GM19193 (cell line): ENCODE results near the gene CDNF.

Source experiments
- POLR2A ChIP-seq: IDR thresholded peaks from 4 replicates; pipeline ENCODE4 v1.6.1; 2011; ENCODE audit not compliant: insufficient read depth, insufficient read length; ENCODE audit errors: extremely low read depth

CDNF gene

GRCh38 chr10:14820010-14820774, 17.6 kb downstream of the CDNF start:
- TF ChIP-seq POLR2A = no peak

DNA sequence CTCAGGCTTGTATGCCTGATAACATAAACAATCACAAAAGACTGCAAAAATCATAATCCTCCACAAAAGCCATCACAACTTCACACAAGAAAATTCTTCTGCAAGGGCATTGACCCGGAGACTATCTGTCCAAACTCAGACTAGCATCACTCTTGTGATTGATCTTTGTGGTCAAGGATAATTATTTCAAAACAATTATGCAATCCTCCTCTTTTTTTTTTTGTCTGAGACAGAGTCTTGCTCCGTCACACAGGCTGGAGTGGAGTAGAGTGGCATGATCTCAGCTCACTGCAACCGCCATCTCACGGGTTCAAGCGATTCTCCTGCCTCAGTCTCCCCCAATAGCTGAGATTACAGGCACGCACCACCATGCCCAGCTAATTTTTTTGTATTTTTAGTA, 22.2 kb downstream of the CDNF start:
- no peak for TF ChIP-seq POLR2A

GRCh38 chr10:14812271-14812670, 25.6 kb downstream of the CDNF start:
- no peak for TF ChIP-seq POLR2A

DNA sequence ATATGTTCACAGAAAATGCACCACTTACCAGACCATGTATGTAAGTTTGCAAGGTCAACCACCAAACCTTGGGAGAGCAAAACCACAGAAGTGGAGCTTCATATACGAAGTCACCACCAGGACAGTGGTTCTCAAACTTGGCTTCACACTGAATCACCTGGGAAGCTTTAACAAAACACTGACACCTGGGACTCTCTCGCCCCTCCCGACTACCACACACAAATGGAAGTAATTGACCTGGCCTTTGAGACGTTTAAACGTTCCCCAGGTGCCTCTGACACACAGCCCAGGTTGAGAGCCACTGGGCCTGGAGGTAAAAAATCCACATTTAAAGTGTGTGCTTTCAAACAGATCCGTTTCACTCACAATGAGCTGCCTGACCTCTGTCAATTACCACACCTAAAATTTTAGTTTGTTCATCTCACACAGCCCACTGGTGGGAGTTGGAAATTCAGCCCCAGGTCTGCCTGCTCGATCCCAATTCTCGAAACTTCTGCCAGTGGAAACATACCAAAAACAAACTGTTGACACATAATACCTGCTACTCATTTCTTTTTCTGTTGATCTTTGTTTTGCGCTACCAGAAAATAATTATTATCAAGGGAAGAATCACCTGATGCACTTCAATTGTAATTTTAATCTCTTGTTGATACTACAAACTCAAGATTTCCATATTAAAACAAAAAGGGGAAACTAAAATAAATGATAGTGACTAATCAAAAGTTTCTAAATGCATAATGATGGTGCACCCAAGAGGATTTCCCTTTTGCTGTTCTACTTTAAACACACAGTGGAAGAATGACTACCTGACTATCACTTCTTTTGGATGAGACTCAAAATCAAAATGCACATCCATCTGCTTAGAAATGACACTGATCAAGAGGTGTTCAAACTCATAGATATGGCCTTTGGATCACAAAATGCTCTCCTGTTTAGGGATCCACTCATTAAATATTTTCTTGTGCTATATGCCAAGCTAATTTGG, 26.6 kb downstream of the CDNF start:
- TF ChIP-seq POLR2A = no peak

DNA sequence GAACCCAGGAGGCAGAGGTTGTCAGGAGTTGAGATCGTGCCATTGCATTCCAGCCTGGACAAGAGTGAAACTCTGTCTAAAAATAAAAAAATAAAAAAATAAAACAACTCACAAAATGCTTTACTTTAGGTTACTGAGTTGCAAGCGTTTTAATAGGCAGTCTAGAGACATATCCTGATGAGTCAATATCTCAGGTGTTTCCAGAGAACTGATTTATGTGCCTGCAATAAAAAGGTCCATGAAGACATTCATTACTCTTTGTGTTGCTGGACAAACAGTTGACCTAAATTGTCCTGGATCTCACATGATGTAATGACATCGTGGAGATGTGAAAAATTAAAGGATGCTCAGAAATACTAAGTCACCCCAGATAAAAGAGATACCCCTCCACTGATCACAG, 31.5 kb downstream of the CDNF start:
- no peak for TF ChIP-seq POLR2A

- TF ChIP-seq POLR2A = no peak
Observed at GRCh38 chr10:14803827-14804226, 34.0 kb downstream of the CDNF start.

GRCh38 chr10:14801723-14802122, 36.1 kb downstream of the CDNF start:
- TF ChIP-seq POLR2A = no peak

DNA sequence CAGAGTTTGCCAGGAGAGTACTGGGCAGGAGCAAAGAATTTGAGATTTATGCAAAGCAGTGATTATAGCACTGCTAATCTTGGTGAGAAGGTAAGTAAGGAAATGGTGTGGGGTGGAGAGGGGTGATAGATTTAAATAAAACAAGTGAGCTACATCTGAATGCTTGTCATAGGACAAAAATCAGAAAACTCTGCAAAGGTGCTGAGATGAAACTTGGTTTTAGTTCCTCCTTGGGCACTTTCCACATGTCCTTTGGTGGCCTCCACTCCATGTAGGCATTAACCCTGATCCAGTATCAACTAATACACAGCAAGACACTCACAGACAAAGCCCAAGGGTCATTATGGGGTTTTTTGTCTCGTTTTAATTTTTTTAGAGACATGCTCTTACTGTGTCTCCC, 37.4 kb downstream of the CDNF start:
- no peak for TF ChIP-seq POLR2A

DNA sequence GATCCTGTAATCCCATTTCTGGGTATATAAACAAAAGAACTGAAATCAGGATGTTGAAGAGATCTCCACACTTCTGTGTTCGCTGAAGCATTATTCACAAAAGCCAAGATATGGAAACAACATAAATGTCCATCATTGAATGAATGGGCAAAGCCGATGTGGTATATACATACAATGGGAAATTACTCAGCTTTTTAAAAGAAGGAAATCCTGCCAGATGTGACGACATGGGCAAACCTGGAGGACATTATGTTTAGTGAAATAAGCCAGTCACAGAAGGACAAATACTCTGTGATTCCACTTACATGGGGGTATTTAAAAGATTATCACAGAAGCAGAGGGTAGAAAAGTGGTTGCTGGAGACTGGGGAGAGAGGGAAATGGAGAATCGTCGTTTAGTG, 39.2 kb downstream of the CDNF start:
- no peak for TF ChIP-seq POLR2A

- no peak for TF ChIP-seq POLR2A
Observed at GRCh38 chr10:14787938-14788337, 49.9 kb downstream of the CDNF start.

GRCh38 chr10:14784459-14785055, 53.3 kb downstream of the CDNF start:
- no peak for TF ChIP-seq POLR2A

- no peak for TF ChIP-seq POLR2A
Observed at GRCh38 chr10:14782691-14783363, 55.0 kb downstream of the CDNF start.

- no peak for TF ChIP-seq POLR2A
Observed at GRCh38 chr10:14781763-14782162, 56.1 kb downstream of the CDNF start.

GRCh38 chr10:14779001-14779651, 58.7 kb downstream of the CDNF start:
- TF ChIP-seq POLR2A = no peak

- no peak for TF ChIP-seq POLR2A
Observed at GRCh38 chr10:14776546-14776945, 61.3 kb downstream of the CDNF start.

DNA sequence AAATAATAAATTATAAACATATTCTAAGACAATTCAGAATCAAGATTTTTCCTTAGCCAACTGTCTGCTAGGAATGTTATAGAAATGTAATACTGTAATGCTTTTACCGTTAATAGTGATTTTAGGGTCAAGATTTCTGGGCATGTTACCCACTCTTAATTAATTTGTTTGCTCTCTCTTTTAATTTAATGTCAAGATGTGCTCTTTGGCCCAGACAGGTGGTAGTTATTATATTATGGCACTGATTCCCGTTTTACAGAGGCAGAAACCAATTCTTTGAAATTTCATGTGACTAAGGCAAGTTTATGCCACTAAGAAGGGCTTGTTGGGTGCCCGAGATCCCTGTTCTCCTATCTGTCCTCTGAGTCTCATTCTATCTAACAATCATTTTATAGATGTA, 62.2 kb downstream of the CDNF start:
- TF ChIP-seq POLR2A = no peak
